ENCODE data around the gene CEP76. TPM values are rescaled to one million over a fixed set of nuclear protein-coding genes. Genes with fewer than 3 reads are reported as not detected.

Gene CEP76
- total and polyA plus RNA-seq, 9 donors = 4.5 to 6.6 (median 5.0) TPM

DNA sequence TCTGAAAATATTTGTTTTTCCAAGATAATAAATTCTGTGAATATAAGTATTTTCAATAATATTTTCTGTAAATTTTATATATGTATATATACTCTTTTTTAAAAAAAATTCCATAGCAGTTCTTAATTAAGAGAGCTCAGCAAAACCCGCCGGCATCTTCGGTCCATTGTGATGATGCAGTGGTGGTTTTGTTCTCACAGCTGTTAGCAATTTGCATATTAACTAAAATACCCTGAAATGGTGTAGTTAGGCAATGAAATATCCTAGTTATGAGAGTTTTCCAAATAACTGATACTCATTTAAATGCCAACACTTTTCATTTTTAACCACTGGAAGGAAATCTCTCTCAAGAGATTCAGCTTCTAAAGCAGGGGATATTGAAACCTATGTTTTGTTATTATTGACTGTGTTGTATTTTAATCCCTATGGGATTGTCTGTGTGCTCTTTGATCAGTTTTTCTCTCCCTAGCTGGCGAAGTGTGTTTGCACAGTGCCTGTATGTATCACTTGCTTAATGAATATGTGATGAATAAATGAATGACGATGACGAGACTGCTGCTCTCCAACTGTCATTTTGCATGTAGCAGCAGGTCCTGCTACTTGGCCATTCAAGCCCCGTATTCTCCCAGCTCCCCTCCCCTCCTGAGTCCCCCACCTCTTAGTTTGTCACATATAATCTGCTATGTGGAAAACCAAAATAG is 42.7 kb upstream of the CEP76 start:
- no peak for DNase-seq
- Histone ChIP-seq H3K36me3 (ENCODE audit: control insufficient read depth, insufficient read depth, low read length) (no peaks in the 10 kb centered on the region), H3K4me1 (ENCODE audit: control insufficient read depth, insufficient read depth, low read length) (no peaks in the 10 kb centered on the region), H3K9me3 (replicated peaks; ENCODE audit: control insufficient read depth, low read depth, low read length) (no peaks in the 10 kb centered on the region), H3K27me3 (ENCODE audit: control insufficient read depth, insufficient read depth, low read length) (no peaks in the 10 kb centered on the region), H3K27ac (ENCODE audit: low read length) (no peak overlapping the region), H3K4me3 (ENCODE audit: low read length) (no peak overlapping the region)
- no CpG with 5 or more reads among the region's 7 CpGs for WGBS (ENCODE audit: insufficient coverage)

DNA sequence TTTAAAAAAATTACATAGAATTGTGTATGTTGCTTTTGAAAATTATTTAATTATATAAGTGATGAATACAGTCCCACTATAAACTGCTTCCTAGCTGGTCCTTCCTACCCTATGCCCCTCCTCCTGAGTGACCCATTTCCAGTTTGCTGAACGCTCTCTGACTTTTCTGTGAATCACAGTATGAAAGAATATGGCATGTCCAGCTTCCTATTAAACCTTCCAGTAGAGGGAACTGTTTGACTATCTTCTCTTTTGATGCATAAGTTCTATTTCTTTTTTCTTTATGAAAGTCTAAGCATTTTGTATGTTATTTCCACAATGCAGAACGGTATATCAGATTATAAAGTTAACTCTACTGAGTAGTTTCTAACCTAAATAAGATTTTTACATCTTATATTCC is 41.6 kb upstream of the CEP76 start:
- no CpG with 5 or more reads among the region's 2 CpGs for WGBS (ENCODE audit: insufficient coverage)
- peak; percentile 72 for DNase-seq
- H3K4me1 ChIP-seq (ENCODE audit: control insufficient read depth, insufficient read depth, low read length) = no peaks in the 10 kb centered on the region
- no peaks in the 10 kb centered on the region for H3K27me3 ChIP-seq (ENCODE audit: control insufficient read depth, insufficient read depth, low read length)
- no peaks in the 10 kb centered on the region for H3K36me3 ChIP-seq (ENCODE audit: control insufficient read depth, insufficient read depth, low read length)
- H3K27ac ChIP-seq (ENCODE audit: low read length) = no peak overlapping the region
- H3K4me3 ChIP-seq (ENCODE audit: low read length) = no peak overlapping the region
- H3K9me3 ChIP-seq (replicated peaks; ENCODE audit: control insufficient read depth, low read depth, low read length) = no peaks in the 10 kb centered on the region

DNA sequence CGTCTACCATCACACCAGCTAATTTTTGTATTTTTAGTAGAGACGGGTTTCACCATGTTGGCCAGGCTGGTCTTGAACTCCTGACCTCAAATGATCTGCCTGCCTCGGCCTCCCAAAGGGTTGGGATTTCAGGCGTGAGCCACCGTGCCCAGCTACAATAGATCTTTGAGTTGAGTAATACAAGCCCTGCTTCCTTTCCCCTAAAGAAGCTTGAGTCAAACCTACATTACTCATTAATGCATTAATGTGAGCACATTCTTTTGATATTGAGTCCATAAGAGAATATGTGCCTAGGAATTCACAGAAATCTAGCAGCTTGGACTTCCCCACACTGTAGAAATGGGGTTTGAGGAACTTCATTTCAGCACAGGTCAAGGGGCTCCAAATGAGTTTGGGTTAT is 39.9 kb upstream of the CEP76 start:
- H3K4me3 ChIP-seq (ENCODE audit: low read length) = no peak overlapping the region

DNA sequence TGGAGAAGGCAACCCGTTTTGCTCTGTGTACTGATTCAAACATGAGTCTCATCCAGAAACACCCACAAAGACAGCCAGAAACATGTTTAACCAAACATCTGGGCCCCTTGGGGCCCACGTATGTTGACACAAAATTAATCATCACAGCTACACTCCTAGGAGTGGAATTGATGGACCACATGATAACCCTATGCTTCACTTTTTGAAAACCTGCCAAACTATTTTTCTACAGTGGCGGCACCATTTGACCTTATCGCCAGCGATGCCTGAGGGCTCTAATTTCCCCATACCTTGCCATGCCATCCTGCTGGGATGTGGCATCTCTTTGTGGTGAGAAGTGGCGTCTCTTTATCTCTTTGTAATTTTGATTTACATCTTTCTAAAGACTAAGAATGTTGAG is 38.8 kb upstream of the CEP76 start:
- H3K4me1 ChIP-seq (ENCODE audit: control insufficient read depth, insufficient read depth, low read length) = no peaks in the 10 kb centered on the region
- WGBS (ENCODE audit: insufficient coverage) = 86% methylated on average over 2 of the region's 6 CpGs

More for the DNA sequence above, 39.9 kb upstream of the CEP76 start:
- WGBS (ENCODE audit: insufficient coverage) = no CpG with 5 or more reads among the region's 5 CpGs
- Histone ChIP-seq H3K27me3 (ENCODE audit: control insufficient read depth, insufficient read depth, low read length) (no peaks in the 10 kb centered on the region), H3K27ac (ENCODE audit: low read length) (no peak overlapping the region), H3K36me3 (ENCODE audit: control insufficient read depth, insufficient read depth, low read length) (no peaks in the 10 kb centered on the region), H3K4me1 (ENCODE audit: control insufficient read depth, insufficient read depth, low read length) (no peaks in the 10 kb centered on the region), H3K9me3 (replicated peaks; ENCODE audit: control insufficient read depth, low read depth, low read length) (no peaks in the 10 kb centered on the region)
- DNase-seq = no peak

DNA sequence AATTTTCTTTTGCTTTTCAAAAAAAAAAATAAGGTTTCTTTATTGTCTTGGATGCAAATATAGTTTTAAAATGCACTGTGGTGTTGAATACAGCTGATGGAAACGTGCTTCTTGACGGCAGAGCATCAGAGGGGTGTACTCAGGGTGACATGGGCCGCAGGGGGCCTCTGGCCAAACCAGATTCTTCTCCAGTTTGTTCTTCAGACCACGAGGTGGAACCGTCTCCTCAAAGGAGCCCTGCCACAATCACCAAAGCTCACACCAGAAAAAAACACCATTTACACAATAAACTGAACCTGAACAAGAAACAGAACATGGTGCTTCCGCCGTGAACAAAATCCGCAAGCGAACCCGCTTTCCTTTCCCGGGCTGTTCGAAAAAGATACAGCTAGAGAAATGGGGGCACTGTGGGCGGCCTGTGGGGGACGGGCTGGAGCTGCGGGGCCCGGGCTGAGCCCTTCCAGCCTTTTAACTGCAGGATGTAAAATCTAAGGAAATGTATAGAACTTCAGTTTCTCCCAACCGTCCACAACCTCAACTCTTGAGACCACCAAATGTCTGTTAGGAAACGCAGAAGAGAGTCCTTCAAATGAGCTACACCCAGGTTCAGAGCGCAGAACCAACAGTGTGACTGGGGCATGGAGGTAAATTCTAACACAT is 34.9 kb upstream of the CEP76 start:
- peaks cover 2% of the 10 kb centered on the region for H3K9me3 ChIP-seq (replicated peaks; ENCODE audit: control insufficient read depth, low read depth, low read length)
- no peak overlapping the region for H3K27ac ChIP-seq (ENCODE audit: low read length)
- no peak for DNase-seq
- H3K4me1 ChIP-seq (ENCODE audit: control insufficient read depth, insufficient read depth, low read length) = no peaks in the 10 kb centered on the region
- H3K36me3 ChIP-seq (ENCODE audit: control insufficient read depth, insufficient read depth, low read length) = no peaks in the 10 kb centered on the region
- H3K27me3 ChIP-seq (ENCODE audit: control insufficient read depth, insufficient read depth, low read length) = no peaks in the 10 kb centered on the region
- H3K4me3 ChIP-seq (ENCODE audit: low read length) = no peak overlapping the region
- 79% methylated on average over 12 of the region's 19 CpGs for WGBS (ENCODE audit: insufficient coverage)

More for the DNA sequence above, 38.8 kb upstream of the CEP76 start:
- H3K4me3 ChIP-seq (ENCODE audit: low read length) = no peak overlapping the region
- H3K9me3 ChIP-seq (replicated peaks; ENCODE audit: control insufficient read depth, low read depth, low read length) = no peaks in the 10 kb centered on the region
- DNase-seq = no peak
- H3K27ac ChIP-seq (ENCODE audit: low read length) = no peak overlapping the region
- H3K27me3 ChIP-seq (ENCODE audit: control insufficient read depth, insufficient read depth, low read length) = no peaks in the 10 kb centered on the region
- H3K36me3 ChIP-seq (ENCODE audit: control insufficient read depth, insufficient read depth, low read length) = no peaks in the 10 kb centered on the region

DNA sequence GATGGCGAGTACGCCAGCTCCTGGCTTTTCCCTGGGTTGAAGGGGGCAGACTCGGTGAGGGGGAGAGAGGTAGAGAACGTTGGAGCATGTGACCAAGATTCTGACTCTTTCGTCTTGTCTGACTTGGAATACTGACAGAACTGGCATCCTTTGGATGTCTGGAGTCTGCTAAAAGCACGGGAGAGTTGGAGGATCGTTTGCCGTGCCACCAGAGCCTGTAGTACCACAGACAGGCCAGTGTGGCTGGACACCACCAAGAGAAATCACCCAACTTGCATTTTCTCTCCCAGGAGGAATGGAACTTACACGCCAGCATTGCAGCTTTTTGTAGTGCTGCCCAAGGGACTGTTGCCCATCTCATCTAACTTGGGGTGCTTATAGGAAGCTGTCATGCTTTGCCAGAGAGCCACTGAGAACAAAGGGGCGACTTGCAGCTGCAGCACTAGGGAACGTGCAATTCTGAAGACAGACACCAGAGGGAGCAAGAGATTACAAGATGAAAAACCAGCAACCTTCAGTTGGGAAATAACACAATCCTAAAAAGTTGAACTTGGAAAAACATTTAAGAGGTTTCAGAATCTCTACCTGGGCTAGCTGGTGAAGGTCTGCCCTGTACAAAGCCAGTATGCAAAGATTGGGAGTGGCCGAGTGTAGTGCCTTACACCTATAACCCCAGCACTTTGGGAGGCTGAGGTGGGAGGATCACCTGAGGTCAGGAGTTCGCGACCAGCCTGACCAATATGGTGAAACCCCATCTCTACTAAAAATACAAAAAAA is 24.4 kb upstream of the CEP76 start:
- peaks cover 3% of the 10 kb centered on the region for H3K9me3 ChIP-seq (replicated peaks; ENCODE audit: control insufficient read depth, low read depth, low read length)
- H3K4me3 ChIP-seq (ENCODE audit: low read length) = no peak overlapping the region
- peak; percentile 71 for DNase-seq
- 66% methylated on average over 10 of the region's 14 CpGs for WGBS (ENCODE audit: insufficient coverage)
- no peaks in the 10 kb centered on the region for H3K4me1 ChIP-seq (ENCODE audit: control insufficient read depth, insufficient read depth, low read length)
- no peaks in the 10 kb centered on the region for H3K27me3 ChIP-seq (ENCODE audit: control insufficient read depth, insufficient read depth, low read length)
- H3K36me3 ChIP-seq (ENCODE audit: control insufficient read depth, insufficient read depth, low read length) = peaks cover 32% of the 10 kb centered on the region
- no peak overlapping the region for H3K27ac ChIP-seq (ENCODE audit: low read length)

DNA sequence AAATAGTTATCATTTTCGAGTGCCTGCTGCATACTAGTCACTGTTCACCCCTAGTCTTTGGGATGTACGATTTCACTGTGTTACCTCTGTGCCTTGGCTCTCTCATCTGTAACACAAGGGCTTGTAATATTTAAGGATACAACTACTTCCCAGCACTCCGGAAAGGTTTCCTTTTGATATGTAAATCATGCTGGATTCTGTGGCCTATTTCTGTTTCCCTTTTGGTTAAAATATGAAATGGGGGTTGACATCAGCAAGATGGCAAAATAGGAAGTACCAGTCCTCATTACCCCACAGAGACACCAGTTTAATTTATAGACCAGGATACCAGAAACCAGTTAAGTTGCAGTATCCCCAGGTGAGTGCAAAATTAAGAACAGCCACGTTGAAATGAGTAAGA is 23.8 kb upstream of the CEP76 start:
- H3K27me3 ChIP-seq (ENCODE audit: control insufficient read depth, insufficient read depth, low read length) = no peaks in the 10 kb centered on the region
- DNase-seq = no peak
- H3K4me3 ChIP-seq (ENCODE audit: low read length) = no peak overlapping the region
- H3K9me3 ChIP-seq (replicated peaks; ENCODE audit: control insufficient read depth, low read depth, low read length) = peaks cover 3% of the 10 kb centered on the region
- no CpG with 5 or more reads among the region's 4 CpGs for WGBS (ENCODE audit: insufficient coverage)
- peaks cover 35% of the 10 kb centered on the region for H3K36me3 ChIP-seq (ENCODE audit: control insufficient read depth, insufficient read depth, low read length)
- H3K4me1 ChIP-seq (ENCODE audit: control insufficient read depth, insufficient read depth, low read length) = no peaks in the 10 kb centered on the region
- no peak overlapping the region for H3K27ac ChIP-seq (ENCODE audit: low read length)

DNA sequence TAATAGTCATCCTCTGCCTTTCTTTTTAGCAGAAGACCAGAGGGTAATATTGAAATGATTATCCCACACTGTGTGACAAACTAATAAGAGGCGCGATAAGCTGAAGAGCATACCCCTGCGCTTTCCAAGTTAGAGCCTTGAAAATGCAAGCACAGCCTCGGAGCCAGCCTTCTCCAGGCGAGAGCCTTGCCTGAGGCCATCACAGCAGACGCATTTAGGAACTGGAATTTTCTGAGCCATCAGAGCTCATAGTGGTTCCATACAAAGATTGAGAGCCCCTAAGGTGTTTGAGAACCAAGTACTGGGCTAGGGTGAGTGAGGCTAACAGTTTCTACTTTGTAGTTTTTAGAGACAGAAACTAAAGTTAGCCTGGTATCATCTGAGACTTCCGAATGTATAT is 20.2 kb upstream of the CEP76 start:
- no peak for DNase-seq
- H3K27me3 ChIP-seq (ENCODE audit: control insufficient read depth, insufficient read depth, low read length) = no peaks in the 10 kb centered on the region
- H3K9me3 ChIP-seq (replicated peaks; ENCODE audit: control insufficient read depth, low read depth, low read length) = no peaks in the 10 kb centered on the region
- H3K4me3 ChIP-seq (ENCODE audit: low read length) = no peak overlapping the region
- no peak overlapping the region for H3K27ac ChIP-seq (ENCODE audit: low read length)
- peaks cover 54% of the 10 kb centered on the region for H3K36me3 ChIP-seq (ENCODE audit: control insufficient read depth, insufficient read depth, low read length)
- WGBS (ENCODE audit: insufficient coverage) = 89% methylated on average over 6 of the region's 7 CpGs
- no peaks in the 10 kb centered on the region for H3K4me1 ChIP-seq (ENCODE audit: control insufficient read depth, insufficient read depth, low read length)

DNA sequence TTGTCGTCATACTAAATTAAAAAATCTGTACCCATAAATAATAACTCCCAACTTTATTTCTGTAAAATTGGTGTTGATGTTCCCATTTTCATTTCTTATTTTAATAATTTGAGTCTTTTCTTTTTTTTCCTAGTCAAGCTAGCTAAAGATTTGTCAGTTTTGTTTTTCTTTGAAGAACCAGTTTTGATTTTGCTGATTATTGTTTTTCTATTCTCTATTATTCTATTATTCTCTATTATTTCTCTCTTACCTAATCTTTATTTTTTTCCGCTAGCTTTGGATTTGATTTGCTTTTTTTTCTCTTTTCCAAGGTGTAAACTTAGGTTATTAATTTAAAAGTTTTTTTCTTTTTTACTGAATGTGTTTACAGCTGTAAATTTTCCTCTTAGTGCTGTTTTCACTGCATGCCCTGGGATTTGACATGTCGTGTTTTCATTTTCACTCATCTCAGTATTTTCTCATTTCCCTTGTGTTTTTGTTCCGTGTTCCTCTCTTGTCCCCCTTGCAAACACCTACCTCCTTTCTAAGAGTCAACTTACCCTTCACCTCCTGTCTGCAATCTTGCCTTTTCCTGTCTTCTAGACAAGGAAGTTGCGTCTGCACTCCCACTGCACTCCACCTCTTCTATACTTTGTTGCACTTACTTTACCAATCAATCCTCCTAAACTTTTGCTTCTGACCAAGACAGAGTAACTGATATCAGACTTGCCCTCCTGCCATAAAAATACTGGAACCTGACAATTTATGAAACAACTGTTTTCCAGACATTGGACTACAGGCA is 19.2 kb upstream of the CEP76 start:
- Histone ChIP-seq H3K27ac (ENCODE audit: low read length) (no peak overlapping the region), H3K4me1 (ENCODE audit: control insufficient read depth, insufficient read depth, low read length) (no peaks in the 10 kb centered on the region), H3K36me3 (ENCODE audit: control insufficient read depth, insufficient read depth, low read length) (peaks cover 59% of the 10 kb centered on the region), H3K27me3 (ENCODE audit: control insufficient read depth, insufficient read depth, low read length) (no peaks in the 10 kb centered on the region), H3K9me3 (replicated peaks; ENCODE audit: control insufficient read depth, low read depth, low read length) (no peaks in the 10 kb centered on the region), H3K4me3 (ENCODE audit: low read length) (no peak overlapping the region)
- 73% methylated on average over 3 of the region's 5 CpGs for WGBS (ENCODE audit: insufficient coverage)
- no peak for DNase-seq

DNA sequence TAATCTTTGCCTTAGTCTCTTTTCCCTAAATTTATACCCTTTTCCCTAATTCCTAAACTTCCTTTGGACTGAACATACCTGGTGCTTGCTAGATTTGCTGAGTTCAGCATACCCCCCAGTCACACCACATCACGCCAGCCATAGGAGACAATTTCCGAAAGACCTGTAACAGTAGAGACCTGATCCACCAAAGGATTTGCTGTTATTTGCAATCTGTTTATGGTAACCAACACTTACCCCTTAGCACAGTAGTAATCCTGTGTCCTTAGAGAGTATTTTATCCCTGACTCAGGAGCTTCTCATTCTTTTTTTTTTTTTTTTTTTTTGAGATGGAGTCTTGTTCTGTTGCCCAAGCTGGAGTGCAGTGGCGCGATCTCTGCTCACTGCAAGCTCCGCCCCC is 8.9 kb upstream of the CEP76 start:
- peaks cover 50% of the 10 kb centered on the region for H3K36me3 ChIP-seq (ENCODE audit: control insufficient read depth, insufficient read depth, low read length)
- H3K9me3 ChIP-seq (replicated peaks; ENCODE audit: control insufficient read depth, low read depth, low read length) = no peaks in the 10 kb centered on the region
- H3K4me1 ChIP-seq (ENCODE audit: control insufficient read depth, insufficient read depth, low read length) = no peaks in the 10 kb centered on the region
- no peak overlapping the region for H3K27ac ChIP-seq (ENCODE audit: low read length)
- no peaks in the 10 kb centered on the region for H3K27me3 ChIP-seq (ENCODE audit: control insufficient read depth, insufficient read depth, low read length)
- no peak for DNase-seq
- no peak overlapping the region for H3K4me3 ChIP-seq (ENCODE audit: low read length)
- WGBS (ENCODE audit: insufficient coverage) = no CpG with 5 or more reads among the region's 5 CpGs

Measured in muscle of leg (tissue), 11 donors.